GM10847 (cell line): ENCODE results near the gene CCDC116.

Experiments
- POLR2A ChIP-seq: IDR thresholded peaks from 2 replicates; pipeline ENCODE4 v1.6.1; 2011; ENCODE audit not compliant: insufficient read length; ENCODE audit errors: extremely low read depth

The CCDC116 gene

DNA sequence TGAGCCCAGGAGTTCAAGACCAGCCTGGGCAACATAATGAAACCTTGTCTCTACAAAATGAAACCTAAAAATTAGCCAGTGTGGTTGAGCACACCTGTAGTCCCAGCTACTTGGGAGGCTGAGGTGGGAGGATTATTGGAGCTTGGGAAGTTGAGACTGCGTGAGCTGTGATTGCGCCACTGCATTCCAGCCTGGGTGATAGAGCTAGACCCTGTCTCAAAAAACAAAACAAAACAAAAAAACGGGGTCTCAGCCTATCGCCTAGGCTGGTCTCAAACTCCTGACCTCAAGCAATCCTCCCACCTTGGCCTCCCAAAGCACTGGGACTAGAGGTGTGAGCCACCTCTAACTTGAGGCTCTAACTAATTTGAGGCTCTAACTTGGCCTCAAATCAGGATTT is 46.8 kb downstream of the CCDC116 start:
- TF ChIP-seq POLR2A, result no peak

DNA sequence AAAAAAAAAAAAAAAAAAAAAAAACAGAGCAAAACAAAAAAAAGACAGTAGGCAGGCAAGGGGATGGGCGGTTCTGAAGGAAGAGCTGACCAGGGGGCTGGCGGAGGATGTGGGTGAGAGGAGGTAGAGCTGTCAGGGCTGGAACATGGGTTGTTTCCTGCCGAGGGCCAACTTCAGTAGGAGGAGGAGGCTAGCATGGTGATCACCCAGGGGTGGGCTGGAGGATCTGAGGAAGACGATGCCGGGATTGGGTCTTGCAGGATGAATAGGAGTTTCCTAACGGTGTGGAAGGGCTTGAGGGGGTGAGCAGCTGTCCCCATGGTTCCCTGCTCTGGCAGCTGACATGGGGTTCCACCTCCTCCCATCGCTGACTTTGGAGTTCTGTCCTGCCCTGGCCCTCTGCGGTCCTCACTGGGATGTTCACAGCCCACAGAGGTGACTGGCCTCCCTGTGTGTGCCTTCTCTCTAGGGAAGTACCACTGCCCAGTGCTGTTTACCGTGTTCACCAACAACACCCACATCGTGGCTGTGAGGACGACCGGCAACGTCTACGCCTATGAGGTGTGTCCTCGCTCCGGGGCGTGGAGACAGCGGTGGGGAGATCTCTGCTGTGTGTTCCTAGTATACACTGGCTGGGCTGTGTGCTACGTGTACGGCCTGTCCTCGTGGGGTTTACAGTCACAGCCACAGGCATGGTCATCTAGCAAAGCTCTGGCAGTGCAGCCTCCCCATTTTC is 48.4 kb downstream of the CCDC116 start:
- TF ChIP-seq POLR2A, result no peak

DNA sequence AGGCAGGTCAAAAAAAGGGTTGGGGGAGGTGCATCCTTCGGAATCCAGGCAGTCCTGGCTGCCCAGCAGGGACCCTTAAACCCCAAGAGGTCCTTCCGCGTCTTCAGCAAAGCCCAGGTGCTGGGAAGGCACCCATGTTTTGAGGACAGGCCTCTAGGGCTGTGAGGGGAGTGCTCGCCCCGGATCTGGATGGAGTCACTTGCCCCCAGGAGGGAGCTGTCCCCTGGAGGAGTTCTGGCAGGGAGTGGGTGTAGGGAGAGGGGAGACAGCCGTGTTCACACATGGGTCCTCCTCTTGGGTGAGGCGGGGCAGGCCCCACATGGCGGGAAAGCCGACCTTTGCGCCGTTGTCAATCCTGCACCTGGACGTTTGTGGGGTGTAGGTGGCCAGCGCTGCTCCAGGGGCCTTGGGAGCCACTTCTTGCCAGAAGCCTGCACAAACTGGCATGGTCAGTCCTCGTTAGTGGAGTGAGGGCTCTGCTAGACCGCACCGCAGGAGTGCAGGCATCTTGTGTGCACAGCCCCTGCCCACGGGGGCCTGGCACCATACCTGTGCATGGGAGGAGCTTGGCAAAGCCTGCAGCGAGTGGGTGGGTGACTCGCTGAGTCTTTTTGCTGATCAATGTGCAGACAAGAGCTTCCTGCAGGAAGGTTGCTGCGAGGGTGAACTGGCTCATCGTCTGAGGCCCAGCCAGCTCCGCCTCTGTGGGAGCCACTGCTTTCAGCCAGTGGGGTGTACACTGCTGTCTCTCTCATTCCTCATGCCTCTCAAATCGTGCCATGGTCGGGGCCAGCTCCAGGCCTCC is 49.2 kb downstream of the CCDC116 start:
- TF ChIP-seq POLR2A, result no peak

DNA sequence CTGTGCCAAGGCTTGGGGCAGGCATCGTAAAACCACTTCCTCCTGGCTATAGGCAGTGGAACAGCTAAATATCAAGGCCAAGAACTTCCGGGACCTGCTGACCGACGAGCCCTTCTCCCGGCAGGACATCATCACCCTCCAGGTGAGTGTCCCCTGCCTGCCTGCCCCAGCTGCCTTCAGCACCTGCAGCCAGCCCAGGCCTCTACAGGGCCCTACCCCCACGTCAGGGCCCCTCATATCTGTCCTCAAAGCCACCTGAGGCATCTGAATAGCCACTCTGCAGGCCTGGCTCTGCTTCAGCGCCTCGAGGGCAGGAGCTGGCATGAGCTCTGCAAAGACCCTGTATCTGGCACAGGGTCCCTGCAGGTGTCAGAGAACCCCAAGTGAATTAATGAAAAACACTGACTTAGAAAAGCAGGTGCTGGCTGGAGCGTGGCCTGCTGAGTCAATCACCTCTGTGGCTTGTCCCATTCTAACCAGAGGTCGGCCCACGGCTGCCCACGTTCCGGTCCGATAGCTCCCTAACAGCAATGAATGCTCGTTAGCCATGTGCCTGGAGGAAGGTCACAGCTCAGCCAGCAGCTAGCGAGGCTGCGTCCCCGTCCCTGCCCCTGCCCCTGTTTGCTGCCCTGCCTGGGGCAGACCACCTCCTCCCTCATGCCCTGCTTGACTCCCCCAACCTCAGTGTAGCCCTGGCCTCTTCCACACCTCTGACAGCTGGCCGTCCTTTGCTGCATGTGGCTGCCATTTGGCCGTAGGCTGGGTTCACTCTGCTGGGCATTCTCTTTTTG is 50.0 kb downstream of the CCDC116 start:
- no peak for TF ChIP-seq POLR2A

DNA sequence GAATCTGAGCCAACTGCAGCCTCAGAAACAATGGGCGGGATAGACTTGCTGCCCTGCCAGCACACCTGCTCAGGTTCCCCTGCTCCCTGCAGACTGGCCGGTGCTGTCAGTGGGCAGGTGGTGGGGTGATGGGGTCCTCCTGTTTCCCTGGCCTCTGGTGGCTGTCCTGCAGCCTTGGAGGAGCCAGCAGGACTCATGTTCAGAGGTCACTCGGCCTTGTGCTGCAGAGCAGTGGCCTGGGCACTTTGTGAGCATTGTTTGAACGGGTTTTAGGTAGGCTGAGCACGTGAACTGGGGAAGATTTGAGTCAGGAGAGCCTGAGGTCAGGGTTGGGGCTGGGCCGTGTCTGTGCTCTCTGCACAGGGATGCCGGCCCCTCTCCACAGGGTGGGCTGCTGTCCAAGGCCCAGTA is 50.8 kb downstream of the CCDC116 start:
- TF ChIP-seq POLR2A, result no peak

DNA sequence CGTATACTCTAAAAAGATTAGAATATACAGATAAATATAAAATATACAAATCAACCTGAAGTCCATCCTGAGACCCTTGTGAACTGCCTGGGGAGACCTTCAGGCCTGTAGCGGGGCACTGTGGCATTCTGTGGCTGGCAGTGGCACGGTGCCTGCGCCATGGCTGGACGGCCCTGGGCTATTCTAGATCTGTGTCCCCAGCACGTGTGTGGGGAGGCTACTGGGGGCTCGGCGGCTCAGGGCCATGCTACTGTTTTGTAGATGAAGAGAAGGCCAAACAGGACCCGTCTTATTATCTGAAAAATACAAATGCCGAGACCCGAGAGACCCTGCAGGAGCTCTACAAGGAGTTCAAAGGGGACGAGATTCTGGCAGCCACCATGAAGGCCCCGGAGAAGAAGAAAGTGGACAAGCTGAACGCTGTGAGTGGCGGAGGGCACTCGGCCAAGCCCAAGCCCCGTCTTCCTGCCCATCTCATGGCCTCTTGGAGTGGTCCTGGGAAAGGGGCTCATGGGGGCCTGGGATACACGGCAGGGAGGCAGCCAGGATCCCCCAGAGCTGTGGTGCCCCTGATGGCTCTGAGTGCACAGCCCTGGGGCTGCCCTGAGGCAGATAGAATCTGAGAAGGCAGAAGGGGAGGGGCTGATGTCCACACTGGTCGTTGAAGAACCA is 52.1 kb downstream of the CCDC116 start:
- TF ChIP-seq POLR2A, result no peak

DNA sequence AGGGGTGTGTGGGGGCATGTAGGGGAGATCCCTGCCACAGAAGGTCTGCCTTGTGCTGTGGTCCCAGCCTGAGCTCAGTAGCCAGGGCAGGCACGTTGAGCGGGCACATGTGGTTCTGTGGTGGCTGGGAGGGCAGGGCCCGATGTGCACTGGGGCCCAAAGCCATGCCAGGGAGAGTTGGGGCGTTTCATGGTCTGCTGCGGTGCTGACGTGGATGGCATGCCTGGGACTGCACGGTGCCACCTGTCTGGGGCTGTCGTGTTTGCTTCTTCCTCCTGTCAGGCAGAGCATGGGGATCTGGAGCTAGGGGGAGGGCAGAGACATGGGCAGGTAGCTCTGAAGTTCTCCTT is 52.6 kb downstream of the CCDC116 start:
- TF ChIP-seq POLR2A, result no peak

DNA sequence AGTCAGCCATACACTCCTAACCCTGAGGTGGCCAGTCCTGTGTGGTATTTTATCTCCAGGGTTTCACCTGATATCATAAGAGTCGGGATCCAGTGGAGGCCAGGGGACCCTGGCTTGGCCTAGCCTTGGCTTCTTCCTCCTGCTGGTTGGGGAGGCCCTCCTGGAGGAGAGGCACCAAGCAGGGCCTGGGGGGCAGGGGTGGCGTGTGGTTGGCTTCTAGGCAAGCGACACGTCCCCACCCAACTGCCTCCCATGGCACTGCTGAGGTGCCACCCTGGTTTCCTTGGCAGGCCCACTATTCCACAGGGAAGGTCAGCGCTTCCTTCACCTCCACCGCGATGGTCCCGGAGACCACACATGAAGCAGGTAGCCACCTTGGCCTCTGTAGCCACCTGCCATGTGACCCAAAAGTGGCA is 53.6 kb downstream of the CCDC116 start:
- no peak for TF ChIP-seq POLR2A
